HepG2 (cell line): ENCODE data around the gene NBEAL2.

Experiments
- ATF7-NPFF ChIP-seq: sonication (generic); formaldehyde crosslinking; IDR thresholded peaks from 2 replicates; pipeline ENCODE4 v1.8.1; 2023; ENCODE audit warnings: mild to moderate bottlenecking, low read depth, missing genetic modification reagents, moderate library complexity
- DR1 ChIP-seq: sonication (generic); formaldehyde crosslinking; IDR thresholded peaks from 2 replicates; pipeline ENCODE4 v1.8.0; 2021; ENCODE audit warnings: mild to moderate bottlenecking, missing genetic modification reagents, inconsistent platforms
- FOXK1 ChIP-seq: sonication (generic); formaldehyde crosslinking; IDR thresholded peaks from 2 replicates; pipeline ENCODE4 v1.4.0; 2020; ENCODE audit warnings: low read depth, missing genetic modification reagents, borderline replicate concordance
- MIXL1 ChIP-seq: IDR thresholded peaks from 2 replicates; pipeline ENCODE4 v1.6.1; 2016
- NFKB2 ChIP-seq: sonication (generic); formaldehyde crosslinking; IDR thresholded peaks from 2 replicates; pipeline ENCODE4 v1.4.0; 2020; ENCODE audit warnings: missing genetic modification reagents, borderline replicate concordance
- SMARCE1 ChIP-seq: fragments of 450-650 bp; IDR thresholded peaks from 2 replicates; pipeline ENCODE4 v1.6.1; 2017; ENCODE audit warnings: borderline replicate concordance
- TRIM24 ChIP-seq: sonication (generic); formaldehyde crosslinking; IDR thresholded peaks from 2 replicates; pipeline ENCODE4 v1.8.0; 2022; ENCODE audit warnings: mild to moderate bottlenecking, missing genetic modification reagents
- TF ChIP-seq, protein P1 (sequence below): sonication (generic); formaldehyde crosslinking; IDR thresholded peaks from 2 replicates; pipeline ENCODE4 v1.5.0; 2020; ENCODE audit warnings: mild to moderate bottlenecking, missing genetic modification reagents
- TF ChIP-seq, protein P2 (sequence below): IDR thresholded peaks from 2 replicates; pipeline ENCODE4 v1.6.1; 2016; ENCODE audit warnings: control low read depth
- TF ChIP-seq, protein P3 (sequence below): sonication (generic); formaldehyde crosslinking; IDR thresholded peaks from 2 replicates; pipeline ENCODE4 v1.4.0; 2020; ENCODE audit warnings: missing genetic modification reagents
- TF ChIP-seq, protein P4 (sequence below): sonication (generic); formaldehyde crosslinking; IDR thresholded peaks from 2 replicates; pipeline ENCODE4 v1.5.0; 2020; ENCODE audit warnings: mild to moderate bottlenecking, missing genetic modification reagents, moderate library complexity

DNA sequence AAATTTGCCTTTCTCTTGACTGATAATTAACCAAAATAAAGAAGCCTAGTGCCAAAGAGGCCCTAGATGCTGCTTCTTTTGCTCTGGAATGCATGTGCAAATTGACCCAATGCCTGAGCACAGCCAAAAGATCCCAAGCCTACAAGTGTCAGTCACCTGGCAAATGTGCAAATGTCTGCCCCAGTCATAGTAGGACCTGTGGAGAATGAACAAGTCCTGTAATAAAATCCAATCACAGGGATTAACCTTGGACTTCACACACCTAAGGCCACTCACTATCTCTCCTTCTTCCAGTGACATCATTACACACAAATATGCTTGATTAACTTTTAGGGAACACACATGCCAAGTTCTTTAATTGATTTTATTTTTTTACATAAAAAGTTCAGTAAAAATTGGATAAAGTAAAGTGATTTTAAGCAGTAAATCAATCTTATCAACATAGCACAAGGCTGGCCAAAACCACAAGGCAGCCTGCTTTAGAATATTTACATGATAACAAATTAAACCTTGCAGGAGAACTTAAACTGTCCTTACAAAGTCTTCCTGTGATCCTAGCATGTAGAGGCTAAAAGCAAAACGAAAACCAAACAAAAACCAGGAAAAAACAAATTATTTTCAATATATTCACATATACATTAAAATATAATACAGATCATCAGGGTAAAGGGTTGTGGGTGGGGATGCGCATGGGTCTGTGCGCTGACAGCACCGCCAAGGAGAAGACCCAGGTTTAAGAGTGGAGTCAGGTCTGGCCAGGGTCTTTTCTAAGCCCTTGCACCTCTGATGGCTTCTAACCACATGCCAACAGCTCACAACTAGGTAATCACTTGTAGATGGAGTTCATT lies 36.8 kb downstream of the NBEAL2 start:
- TF ChIP-seq, protein P1, sequence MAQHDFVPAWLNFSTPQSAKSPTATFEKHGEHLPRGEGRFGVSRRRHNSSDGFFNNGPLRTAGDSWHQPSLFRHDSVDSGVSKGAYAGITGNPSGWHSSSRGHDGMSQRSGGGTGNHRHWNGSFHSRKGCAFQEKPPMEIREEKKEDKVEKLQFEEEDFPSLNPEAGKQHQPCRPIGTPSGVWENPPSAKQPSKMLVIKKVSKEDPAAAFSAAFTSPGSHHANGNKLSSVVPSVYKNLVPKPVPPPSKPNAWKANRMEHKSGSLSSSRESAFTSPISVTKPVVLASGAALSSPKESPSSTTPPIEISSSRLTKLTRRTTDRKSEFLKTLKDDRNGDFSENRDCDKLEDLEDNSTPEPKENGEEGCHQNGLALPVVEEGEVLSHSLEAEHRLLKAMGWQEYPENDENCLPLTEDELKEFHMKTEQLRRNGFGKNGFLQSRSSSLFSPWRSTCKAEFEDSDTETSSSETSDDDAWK (CRISPR knock-in tag) = no peak
- TF ChIP-seq, protein P2, sequence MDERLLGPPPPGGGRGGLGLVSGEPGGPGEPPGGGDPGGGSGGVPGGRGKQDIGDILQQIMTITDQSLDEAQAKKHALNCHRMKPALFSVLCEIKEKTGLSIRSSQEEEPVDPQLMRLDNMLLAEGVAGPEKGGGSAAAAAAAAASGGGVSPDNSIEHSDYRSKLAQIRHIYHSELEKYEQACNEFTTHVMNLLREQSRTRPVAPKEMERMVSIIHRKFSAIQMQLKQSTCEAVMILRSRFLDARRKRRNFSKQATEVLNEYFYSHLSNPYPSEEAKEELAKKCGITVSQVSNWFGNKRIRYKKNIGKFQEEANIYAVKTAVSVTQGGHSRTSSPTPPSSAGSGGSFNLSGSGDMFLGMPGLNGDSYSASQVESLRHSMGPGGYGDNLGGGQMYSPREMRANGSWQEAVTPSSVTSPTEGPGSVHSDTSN (CRISPR knock-in tag) = no peak
- TF ChIP-seq, protein P3, sequence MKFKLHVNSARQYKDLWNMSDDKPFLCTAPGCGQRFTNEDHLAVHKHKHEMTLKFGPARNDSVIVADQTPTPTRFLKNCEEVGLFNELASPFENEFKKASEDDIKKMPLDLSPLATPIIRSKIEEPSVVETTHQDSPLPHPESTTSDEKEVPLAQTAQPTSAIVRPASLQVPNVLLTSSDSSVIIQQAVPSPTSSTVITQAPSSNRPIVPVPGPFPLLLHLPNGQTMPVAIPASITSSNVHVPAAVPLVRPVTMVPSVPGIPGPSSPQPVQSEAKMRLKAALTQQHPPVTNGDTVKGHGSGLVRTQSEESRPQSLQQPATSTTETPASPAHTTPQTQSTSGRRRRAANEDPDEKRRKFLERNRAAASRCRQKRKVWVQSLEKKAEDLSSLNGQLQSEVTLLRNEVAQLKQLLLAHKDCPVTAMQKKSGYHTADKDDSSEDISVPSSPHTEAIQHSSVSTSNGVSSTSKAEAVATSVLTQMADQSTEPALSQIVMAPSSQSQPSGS (CRISPR knock-in tag) = no peak
- TF ChIP-seq FOXK1 (CRISPR knock-in tag) (no peak), MIXL1 (no peak), SMARCE1 (no peak), TRIM24 (CRISPR knock-in tag) (no peak), DR1 (CRISPR knock-in tag) (no peak), ATF7-NPFF (CRISPR knock-in tag) (no peak), NFKB2 (CRISPR knock-in tag) (no peak)
- TF ChIP-seq, protein P4, sequence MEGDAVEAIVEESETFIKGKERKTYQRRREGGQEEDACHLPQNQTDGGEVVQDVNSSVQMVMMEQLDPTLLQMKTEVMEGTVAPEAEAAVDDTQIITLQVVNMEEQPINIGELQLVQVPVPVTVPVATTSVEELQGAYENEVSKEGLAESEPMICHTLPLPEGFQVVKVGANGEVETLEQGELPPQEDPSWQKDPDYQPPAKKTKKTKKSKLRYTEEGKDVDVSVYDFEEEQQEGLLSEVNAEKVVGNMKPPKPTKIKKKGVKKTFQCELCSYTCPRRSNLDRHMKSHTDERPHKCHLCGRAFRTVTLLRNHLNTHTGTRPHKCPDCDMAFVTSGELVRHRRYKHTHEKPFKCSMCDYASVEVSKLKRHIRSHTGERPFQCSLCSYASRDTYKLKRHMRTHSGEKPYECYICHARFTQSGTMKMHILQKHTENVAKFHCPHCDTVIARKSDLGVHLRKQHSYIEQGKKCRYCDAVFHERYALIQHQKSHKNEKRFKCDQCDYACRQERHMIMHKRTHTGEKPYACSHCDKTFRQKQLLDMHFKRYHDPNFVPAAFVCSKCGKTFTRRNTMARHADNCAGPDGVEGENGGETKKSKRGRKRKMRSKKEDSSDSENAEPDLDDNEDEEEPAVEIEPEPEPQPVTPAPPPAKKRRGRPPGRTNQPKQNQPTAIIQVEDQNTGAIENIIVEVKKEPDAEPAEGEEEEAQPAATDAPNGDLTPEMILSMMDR (CRISPR knock-in tag) = no peak
